ENCODE data around the gene FANCD2. TPM values are rescaled to one million over a fixed set of nuclear protein-coding genes. Genes with fewer than 3 reads are reported as not detected.
"Not testable (repeated sequence)": the region's sequence is repeated elsewhere in the genome, so short reads cannot be mapped to it uniquely, and the experiment has no call there.

Gene FANCD2
- total and polyA plus RNA-seq, 11 donors: 0.12 to 4.4 (median 0.82) TPM

DNA sequence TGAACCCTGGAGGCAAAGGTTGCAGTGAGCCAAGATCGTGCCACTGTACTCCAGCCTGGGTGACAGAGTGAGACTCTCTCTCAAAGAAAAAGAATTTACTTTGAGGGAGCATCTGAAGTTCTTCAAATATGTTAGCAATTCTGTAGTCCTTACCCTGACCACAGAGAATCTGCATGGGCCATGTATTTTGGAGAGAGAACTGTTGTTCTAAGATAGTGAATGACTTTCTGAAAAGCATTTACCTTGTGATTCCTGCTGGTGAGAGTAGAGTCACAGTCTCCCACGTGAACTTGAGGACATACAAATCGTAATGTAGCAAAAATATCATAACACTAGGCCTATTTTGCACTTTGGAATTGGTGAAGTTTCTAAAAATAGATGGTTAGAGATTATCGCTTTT, 93.1 kb downstream of the FANCD2 start:
- peaks cover 0 to 44% (median 17%) of the 10 kb centered on the region in 9 donors for H3K36me3 ChIP-seq
- no peak overlapping the region for H3K4me3 ChIP-seq
- TF ChIP-seq POLR2A (IDR thresholded peaks at IDR 0.05): no peak
- TF ChIP-seq, protein P1, sequence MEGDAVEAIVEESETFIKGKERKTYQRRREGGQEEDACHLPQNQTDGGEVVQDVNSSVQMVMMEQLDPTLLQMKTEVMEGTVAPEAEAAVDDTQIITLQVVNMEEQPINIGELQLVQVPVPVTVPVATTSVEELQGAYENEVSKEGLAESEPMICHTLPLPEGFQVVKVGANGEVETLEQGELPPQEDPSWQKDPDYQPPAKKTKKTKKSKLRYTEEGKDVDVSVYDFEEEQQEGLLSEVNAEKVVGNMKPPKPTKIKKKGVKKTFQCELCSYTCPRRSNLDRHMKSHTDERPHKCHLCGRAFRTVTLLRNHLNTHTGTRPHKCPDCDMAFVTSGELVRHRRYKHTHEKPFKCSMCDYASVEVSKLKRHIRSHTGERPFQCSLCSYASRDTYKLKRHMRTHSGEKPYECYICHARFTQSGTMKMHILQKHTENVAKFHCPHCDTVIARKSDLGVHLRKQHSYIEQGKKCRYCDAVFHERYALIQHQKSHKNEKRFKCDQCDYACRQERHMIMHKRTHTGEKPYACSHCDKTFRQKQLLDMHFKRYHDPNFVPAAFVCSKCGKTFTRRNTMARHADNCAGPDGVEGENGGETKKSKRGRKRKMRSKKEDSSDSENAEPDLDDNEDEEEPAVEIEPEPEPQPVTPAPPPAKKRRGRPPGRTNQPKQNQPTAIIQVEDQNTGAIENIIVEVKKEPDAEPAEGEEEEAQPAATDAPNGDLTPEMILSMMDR (IDR thresholded peaks at IDR 0.05): no peak
- peak overlapping the region in 4 of 12 donors; percentile 12 to 39 (median 23) for H3K27ac ChIP-seq
- intact Hi-C loops (cut with DNase I): loop anchor here in 3 of 10 donors (10.0 kb wide), 2 partner anchors 95 to 175 kb away; partner anchors contain the start of gene FANCD2 (in 2 of the 3)
- peaks cover 0 to 54% (median 30%) of the 10 kb centered on the region in 12 donors for H3K4me1 ChIP-seq
- H3K27me3 ChIP-seq: no peaks in the 10 kb centered on the region
- ATAC-seq: no peak
- WGBS, 4 donors: 56 to 68% (median 62%) methylated on average over 4 of the region's 4 CpGs
- DNase-seq: no peak
- no peaks in the 10 kb centered on the region for H3K9me3 ChIP-seq

- WGBS, 4 donors: 88 to 94% (median 94%) methylated on average over 2 of the region's 2 CpGs
Observed at GRCh38 chr3:10121064-10121463, 94.8 kb downstream of the FANCD2 start.

DNA sequence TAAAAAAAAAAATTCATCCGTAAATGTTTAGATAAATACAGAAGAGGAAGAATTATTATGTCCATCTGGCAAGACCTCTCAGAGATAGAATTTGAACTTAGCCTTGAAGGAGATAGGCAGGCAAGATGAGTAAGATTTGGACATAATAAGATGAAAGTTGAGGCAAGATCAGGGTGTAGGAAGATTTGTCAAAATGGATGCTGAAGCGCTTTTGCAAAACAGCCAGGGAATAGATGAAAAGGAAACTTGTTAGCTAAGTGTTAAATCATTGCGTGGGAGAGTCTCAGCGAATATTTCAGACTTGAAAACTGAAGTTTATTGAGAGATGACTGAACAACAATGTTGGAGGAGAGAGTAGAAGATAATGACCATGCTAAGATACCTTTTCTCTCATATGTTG, 96.5 kb downstream of the FANCD2 start:
- Histone ChIP-seq H3K4me3 (no peak overlapping the region), H3K27ac (no peak overlapping the region), H3K9me3 (no peaks in the 10 kb centered on the region), H3K27me3 (no peaks in the 10 kb centered on the region), H3K4me1 (peaks cover 0 to 31% (median 14%) of the 10 kb centered on the region in 12 donors), H3K36me3 (peaks cover 0 to 71% (median 42%) of the 10 kb centered on the region in 9 donors)
- DNase-seq: no peak
- intact Hi-C loops (cut with DNase I): no loop called here
- ATAC-seq: no peak
- WGBS, 4 donors: 83 to 92% (median 87%) methylated on average over 4 of the region's 4 CpGs
- no peak for TF ChIP-seq POLR2A (IDR thresholded peaks at IDR 0.05)

More at GRCh38 chr3:10121064-10121463, 94.8 kb downstream of the FANCD2 start:
- Histone ChIP-seq H3K4me1 (peaks cover 0 to 48% (median 28%) of the 10 kb centered on the region in 12 donors), H3K4me3 (no peak overlapping the region), H3K27ac (no peak overlapping the region), H3K27me3 (no peaks in the 10 kb centered on the region), H3K36me3 (peaks cover 0 to 54% (median 26%) of the 10 kb centered on the region in 9 donors), H3K9me3 (no peaks in the 10 kb centered on the region)
- ATAC-seq (no peak), DNase-seq (no peak)
- intact Hi-C loops (cut with DNase I): no loop called here
- TF ChIP-seq POLR2A (IDR thresholded peaks at IDR 0.05): no peak

DNA sequence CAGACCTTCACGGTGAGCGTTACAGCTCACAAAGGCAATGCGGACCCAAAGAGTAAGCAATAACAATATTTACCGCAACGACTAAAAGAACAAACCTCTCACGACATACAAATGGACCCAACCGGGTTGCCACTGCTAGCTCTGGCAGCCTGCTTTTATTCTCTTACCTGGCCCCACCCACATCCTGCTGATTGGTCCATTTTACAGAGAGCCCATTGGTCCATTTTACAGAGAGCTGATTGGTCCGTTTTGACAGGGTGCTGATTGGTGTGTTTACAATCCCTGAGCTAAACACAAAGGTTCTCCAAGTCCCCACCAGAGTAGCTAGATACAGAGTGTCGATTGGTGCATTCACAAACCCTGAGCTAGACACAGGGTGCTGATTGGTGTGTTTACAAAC, 109.6 kb downstream of the FANCD2 start:
- H3K4me3 ChIP-seq; H3K9me3 ChIP-seq; H3K27ac ChIP-seq; H3K4me1 ChIP-seq; H3K27me3 ChIP-seq; intact Hi-C loops (cut with DNase I); ATAC-seq; H3K36me3 ChIP-seq; DNase-seq: not testable (repeated sequence)
- 92 to 95% (median 94%) methylated on average over 9 of the region's 9 CpGs for WGBS, 4 donors

GRCh38 chr3:10136426-10137005, 110.3 kb downstream of the FANCD2 start:
- DNase-seq: no peak
- 91 to 94% (median 94%) methylated on average over 17 to 25 of the region's 25 CpGs for WGBS, 4 donors

More at GRCh38 chr3:10136426-10137005, 110.3 kb downstream of the FANCD2 start:
- H3K27me3 ChIP-seq: no peaks in the 10 kb centered on the region
- no peaks in the 10 kb centered on the region for H3K36me3 ChIP-seq
- H3K27ac ChIP-seq: no peak overlapping the region
- intact Hi-C loops (cut with DNase I): no loop called here
- H3K9me3 ChIP-seq: no peaks in the 10 kb centered on the region
- no peak overlapping the region for H3K4me3 ChIP-seq
- peaks cover 0 to 4% (median 0%) of the 10 kb centered on the region in 12 donors for H3K4me1 ChIP-seq
- ATAC-seq: no peak
- TF ChIP-seq, protein P1 (IDR thresholded peaks at IDR 0.05): no peak
- no peak for TF ChIP-seq POLR2A (IDR thresholded peaks at IDR 0.05)

Data from heart left ventricle (tissue), 16 donors.